Stomach (tissue), 9 donors: Measurements from ENCODE around the gene BAIAP2L2. TPM values are rescaled to one million over a fixed set of nuclear protein-coding genes. Genes with fewer than 3 reads are reported as not detected.

Experiments used
- DNase-seq, 2 donors: peaks; one replicate each; pipeline versions ENCODE4 v3.0.0 to v3.0.0-alpha.2; 2013 to 2019
- H3K27ac ChIP-seq, 5 donors: fragments of 200-600 bp in 4 of 5; sonication (generic) in 4 of 5; one replicate each; pipeline ENCODE4 v1.5.1; 2013 to 2019; ENCODE audit warnings: mild to moderate bottlenecking in 1 of 5, moderate library complexity in 1 of 5
- H3K27me3 ChIP-seq, 3 donors: fragments of 200-600 bp; sonication (generic); one replicate each; pipeline ENCODE4 v1.5.1; 2017 to 2019; ENCODE audit warnings: mixed run types in 1 of 3
- H3K36me3 ChIP-seq, 4 donors: fragments of 200-600 bp; sonication (generic); 1 replicate in 3 of 4; 2 replicates in 1 of 4; pipeline ENCODE4 v1.5.1; 2016 to 2019
- H3K4me1 ChIP-seq, 4 donors: fragments of 200-600 bp; sonication (generic); one replicate each; pipeline ENCODE4 v1.5.1; 2016 to 2019
- H3K4me3 ChIP-seq, 4 donors: fragments of 200-600 bp; sonication (generic) in 3 of 4; one replicate each; pipeline ENCODE4 v1.5.1; 2016 to 2019; ENCODE audit warnings: mild to moderate bottlenecking in 1 of 4
- H3K9me3 ChIP-seq, 4 donors: fragments of 200-600 bp; sonication (generic); one replicate each; pipeline ENCODE4 v1.5.1; 2016 to 2019
- CTCF ChIP-seq, 7 experiments: fragments of 450-650 bp in 4 of 7; fragments of 200-600 bp in 3 of 7; sonication (generic) in 3 of 7; IDR thresholded peaks; one replicate each; pipeline ENCODE4 v1.5.1; 2016 to 2019; ENCODE audit warnings: antibody characterized with exemption in 7 of 7, control low read depth in 2 of 7, mild to moderate bottlenecking in 1 of 7
- EP300 ChIP-seq: sonication (generic); formaldehyde crosslinking; IDR thresholded peaks from one replicate; pipeline ENCODE4 v1.6.1; 2017; ENCODE audit warnings: antibody characterized with exemption
- POLR2A ChIP-seq, 4 donors: fragments of 450-650 bp; IDR thresholded peaks; one replicate each; pipeline ENCODE4 v1.6.1; 2016; ENCODE audit warnings: antibody characterized with exemption in 4 of 4, control low read depth in 2 of 4, mild to moderate bottlenecking in 1 of 4, moderate library complexity in 1 of 4
- POLR2AphosphoS5 ChIP-seq, 3 donors: sonication (generic); formaldehyde crosslinking; IDR thresholded peaks; one replicate each; pipeline ENCODE4 v1.6.1; 2016; ENCODE audit warnings: antibody characterized with exemption in 3 of 3
- WGBS, 5 donors: extraction: QIAGEN DNeasy Blood & Tissue Kit in 3 of 5; methylation state at CpG; one replicate each; pipeline versions ENCODE4 v1.1.5 to v1.1.7; 2013 to 2018; 5-methylcytosine and 5-hydroxymethylcytosine counted together
- intact Hi-C: fragments of 100-400 bp; cut with DNase I; formaldehyde crosslinking; loops from one replicate; pipeline ENCODE4 v1.15.1; 2023; ENCODE audit warnings: low total_unique reads
- polyA plus RNA-seq, 3 donors: library from polyadenylated mRNA; stranded (reverse); fragments of 200-250 nt; gene quantifications; one replicate each; pipeline ENCODE4 v1.2.3, GENCODE V29; 2013
- total RNA-seq, 5 donors: library from RNA; depleted of rRNA; stranded (reverse); fragments of >200 nt; gene quantifications; one replicate each; pipeline versions ENCODE4 v1.1.0 to v1.2.3, GENCODE V29; 2014 to 2016
- donor health status: healthy with polysubstance abuse.
- donor health status: Bipolar disorder and iron deficiency.
- donor health status: healthy.

The BAIAP2L2 gene
- total and polyA plus RNA-seq, 8 donors: 1.2 to 397 (median 5.4) TPM

GRCh38 chr22:38141217-38141973 lies 30.9 kb upstream of the BAIAP2L2 start:
- TF ChIP-seq POLR2A (IDR thresholded peaks at IDR 0.05) (no peak), POLR2AphosphoS5 (IDR thresholded peaks at IDR 0.05) (no peak), CTCF (IDR thresholded peaks at IDR 0.05) (no peak), EP300 (no peak)
- H3K36me3 ChIP-seq: peaks cover 0 to 66% (median 34%) of the 10 kb centered on the region in 4 donors
- no peaks in the 10 kb centered on the region for H3K9me3 ChIP-seq
- no peaks in the 10 kb centered on the region for H3K4me1 ChIP-seq
- no peak overlapping the region for H3K4me3 ChIP-seq
- no peak overlapping the region for H3K27ac ChIP-seq
- no peak for DNase-seq
- WGBS, 5 donors: 84 to 95% (median 94%) methylated on average over 16 of the region's 16 CpGs
- no peaks in the 10 kb centered on the region for H3K27me3 ChIP-seq
- intact Hi-C loops: no loop called here

GRCh38 chr22:38139901-38140300 lies 29.4 kb upstream of the BAIAP2L2 start:
- 90 to 97% (median 94%) methylated on average over 10 to 11 of the region's 11 CpGs for WGBS, 5 donors
- H3K27me3 ChIP-seq: no peaks in the 10 kb centered on the region
- no peak for DNase-seq
- H3K4me1 ChIP-seq: peaks cover 0 to 4% (median 0%) of the 10 kb centered on the region in 4 donors
- no peak overlapping the region for H3K4me3 ChIP-seq
- intact Hi-C loops: no loop called here
- TF ChIP-seq CTCF (IDR thresholded peaks at IDR 0.05) (no peak), POLR2A (IDR thresholded peaks at IDR 0.05) (no peak), EP300 (no peak), POLR2AphosphoS5 (IDR thresholded peaks at IDR 0.05) (no peak)
- H3K36me3 ChIP-seq: peaks cover 0 to 81% (median 39%) of the 10 kb centered on the region in 4 donors
- no peak overlapping the region for H3K27ac ChIP-seq
- H3K9me3 ChIP-seq: no peaks in the 10 kb centered on the region

DNA sequence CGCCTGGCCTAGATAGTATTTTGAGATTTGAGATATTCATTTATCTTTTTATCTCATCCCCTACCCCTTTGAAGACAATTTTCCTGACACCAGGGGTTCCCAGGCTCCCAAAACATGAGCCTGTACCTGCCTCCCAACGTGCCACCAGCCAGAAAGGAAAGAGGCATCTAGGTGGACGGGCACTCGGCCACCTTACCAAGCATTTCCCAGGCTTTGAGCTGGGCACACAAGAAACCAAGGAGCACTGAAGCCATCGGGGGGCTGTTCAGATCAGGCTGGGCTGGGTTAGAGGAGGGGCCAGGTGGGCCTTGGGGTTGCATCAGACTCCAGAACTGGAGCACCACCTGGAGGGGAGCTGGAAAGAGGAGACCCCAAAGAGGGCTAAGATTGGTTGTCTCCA lies 28.5 kb upstream of the BAIAP2L2 start:
- Histone ChIP-seq H3K27me3 (no peaks in the 10 kb centered on the region), H3K36me3 (peaks cover 0 to 88% (median 46%) of the 10 kb centered on the region in 4 donors), H3K4me3 (no peak overlapping the region), H3K4me1 (peaks cover 0 to 4% (median 0%) of the 10 kb centered on the region in 4 donors), H3K27ac (no peak overlapping the region), H3K9me3 (no peaks in the 10 kb centered on the region)
- 78 to 87% (median 84%) methylated on average over 5 of the region's 5 CpGs for WGBS, 5 donors
- DNase-seq: no peak
- intact Hi-C loops: no loop called here
- no peak for TF ChIP-seq POLR2A (IDR thresholded peaks at IDR 0.05)
- no peak for TF ChIP-seq CTCF (IDR thresholded peaks at IDR 0.05)

- no peak for TF ChIP-seq EP300
- TF ChIP-seq POLR2AphosphoS5 (IDR thresholded peaks at IDR 0.05): no peak
- TF ChIP-seq CTCF (IDR thresholded peaks at IDR 0.05): no peak
- no peak for TF ChIP-seq POLR2A (IDR thresholded peaks at IDR 0.05)
- no peak for DNase-seq
- WGBS, 5 donors: 92 to 96% (median 93%) methylated on average over 9 of the region's 9 CpGs
- Histone ChIP-seq H3K4me1 (peaks cover 0 to 4% (median 0%) of the 10 kb centered on the region in 4 donors), H3K27ac (no peak overlapping the region), H3K36me3 (peaks cover 0 to 88% (median 53%) of the 10 kb centered on the region in 4 donors), H3K27me3 (no peaks in the 10 kb centered on the region), H3K9me3 (no peaks in the 10 kb centered on the region), H3K4me3 (no peak overlapping the region)
- intact Hi-C loops: no loop called here
Measured at GRCh38 chr22:38137876-38138687, 27.6 kb upstream of the BAIAP2L2 start.
